ENCODE results near the gene METTL25B. TPM values are rescaled to one million over a fixed set of nuclear protein-coding genes. Genes with fewer than 3 reads are reported as not detected.

Gene METTL25B
- total RNA-seq, 1 donor: 12.5 TPM

- TF ChIP-seq CTCF (IDR thresholded peaks at IDR 0.05; ENCODE audit: insufficient read depth, low read depth, low read length): no peak
- peak; percentile 87 for DNase-seq (ENCODE audit: low read depth)
- H3K4me3 ChIP-seq (ENCODE audit: low read depth, low read length): peak overlapping the region; percentile 63
Observed at GRCh38 chr1:156706657-156707416, 21.4 kb upstream of the METTL25B start.

GRCh38 chr1:156707417-156708217 is 20.7 kb upstream of the METTL25B start:
- TF ChIP-seq CTCF (IDR thresholded peaks at IDR 0.05; ENCODE audit: insufficient read depth, low read depth, low read length): no peak
- peak; percentile 67 for DNase-seq (ENCODE audit: low read depth)
- no peak overlapping the region for H3K4me3 ChIP-seq (ENCODE audit: low read depth, low read length)

GRCh38 chr1:156708218-156708661 is 20.0 kb upstream of the METTL25B start:
- no peak for DNase-seq (ENCODE audit: low read depth)
- no peak overlapping the region for H3K4me3 ChIP-seq (ENCODE audit: low read depth, low read length)
- no peak for TF ChIP-seq CTCF (IDR thresholded peaks at IDR 0.05; ENCODE audit: insufficient read depth, low read depth, low read length)

GRCh38 chr1:156709031-156709430 is 19.2 kb upstream of the METTL25B start:
- no peak for TF ChIP-seq CTCF (IDR thresholded peaks at IDR 0.05; ENCODE audit: insufficient read depth, low read depth, low read length)
- no peak for DNase-seq (ENCODE audit: low read depth)

GRCh38 chr1:156709757-156710489 is 18.3 kb upstream of the METTL25B start:
- DNase-seq (ENCODE audit: low read depth): peak; percentile 36
- H3K4me3 ChIP-seq (ENCODE audit: low read depth, low read length): no peak overlapping the region
- TF ChIP-seq CTCF (IDR thresholded peaks at IDR 0.05; ENCODE audit: insufficient read depth, low read depth, low read length): no peak

More at GRCh38 chr1:156709031-156709430, 19.2 kb upstream of the METTL25B start:
- H3K4me3 ChIP-seq (ENCODE audit: low read depth, low read length): no peak overlapping the region

- peak; percentile 80 for DNase-seq (ENCODE audit: low read depth)
- no peak for TF ChIP-seq CTCF (IDR thresholded peaks at IDR 0.05; ENCODE audit: insufficient read depth, low read depth, low read length)
- no peak overlapping the region for H3K4me3 ChIP-seq (ENCODE audit: low read depth, low read length)
Observed at GRCh38 chr1:156711011-156711817, 17.1 kb upstream of the METTL25B start.

Data from fibroblast of villous mesenchyme (primary cell).